HG03025 (cell line): ENCODE measurements around the gene FARP2.

Source experiments
- ATAC-seq: cut with Tn5 transposase; IDR thresholded peaks from one replicate; pipeline ENCODE4 v1.9.1; 2021; ENCODE audit warnings: mild to moderate bottlenecking, moderate library complexity; ENCODE audit not compliant: unreplicated experiment, low FRiP score

Gene FARP2

GRCh38 chr2:241324775-241325174, 31.3 kb upstream of the FARP2 start:
- no peak for ATAC-seq

GRCh38 chr2:241325257-241325656, 30.8 kb upstream of the FARP2 start:
- no peak for ATAC-seq

- ATAC-seq, result no peak
Measured at GRCh38 chr2:241329669-241330615, 26.1 kb upstream of the FARP2 start.

- no peak for ATAC-seq
Measured at GRCh38 chr2:241330616-241330981, 25.5 kb upstream of the FARP2 start.

GRCh38 chr2:241334813-241335212, 21.3 kb upstream of the FARP2 start:
- ATAC-seq, result no peak

GRCh38 chr2:241339839-241340630, 16.1 kb upstream of the FARP2 start:
- no peak for ATAC-seq

- no peak for ATAC-seq
Measured at GRCh38 chr2:241340631-241341163, 15.4 kb upstream of the FARP2 start.

GRCh38 chr2:241344925-241345651, 11.0 kb upstream of the FARP2 start:
- no peak for ATAC-seq

- no peak for ATAC-seq
Measured at GRCh38 chr2:241349941-241350340, 6.1 kb upstream of the FARP2 start.

- ATAC-seq, result no peak
Measured at GRCh38 chr2:241350530-241350877, 5.6 kb upstream of the FARP2 start.

- ATAC-seq, result no peak
Measured at GRCh38 chr2:241350878-241351639, 5.0 kb upstream of the FARP2 start.

- ATAC-seq, result no peak
Measured at GRCh38 chr2:241351640-241352031, 4.4 kb upstream of the FARP2 start.

GRCh38 chr2:241352227-241352626, 3.9 kb upstream of the FARP2 start:
- no peak for ATAC-seq

- no peak for ATAC-seq
Measured at GRCh38 chr2:241354668-241355658, 1.1 kb upstream of the FARP2 start.

GRCh38 chr2:241356871-241357260, 781 bp downstream of the FARP2 start:
- ATAC-seq, result no peak

- no peak for ATAC-seq
Measured at GRCh38 chr2:241357531-241357930, 1.4 kb downstream of the FARP2 start.

GRCh38 chr2:241358470-241358869, 2.4 kb downstream of the FARP2 start:
- no peak for ATAC-seq

- ATAC-seq, result no peak
Measured at GRCh38 chr2:241359481-241360045, 3.5 kb downstream of the FARP2 start.

GRCh38 chr2:241363426-241363825, 7.3 kb downstream of the FARP2 start:
- ATAC-seq, result no peak
